Tibial nerve (tissue), 4 donors: ENCODE data around the gene THSD4.

ENCODE experiments used
- EP300 ChIP-seq, 2 donors: sonication (generic); formaldehyde crosslinking; IDR thresholded peaks; one replicate each; pipeline ENCODE4 v1.6.1; 2017; ENCODE audit warnings: antibody characterized with exemption in 2 of 2, mild to moderate bottlenecking in 1 of 2
- TF ChIP-seq, protein P1 (sequence below), 5 experiments: fragments of 200-600 bp in 3 of 5; fragments of 450-650 bp in 2 of 5; sonication (generic) in 3 of 5; IDR thresholded peaks; one replicate each; pipeline ENCODE4 v1.5.1; 2016 to 2019; ENCODE audit warnings: antibody characterized with exemption in 5 of 5, mild to moderate bottlenecking in 3 of 5, moderate library complexity in 2 of 5

DNA sequence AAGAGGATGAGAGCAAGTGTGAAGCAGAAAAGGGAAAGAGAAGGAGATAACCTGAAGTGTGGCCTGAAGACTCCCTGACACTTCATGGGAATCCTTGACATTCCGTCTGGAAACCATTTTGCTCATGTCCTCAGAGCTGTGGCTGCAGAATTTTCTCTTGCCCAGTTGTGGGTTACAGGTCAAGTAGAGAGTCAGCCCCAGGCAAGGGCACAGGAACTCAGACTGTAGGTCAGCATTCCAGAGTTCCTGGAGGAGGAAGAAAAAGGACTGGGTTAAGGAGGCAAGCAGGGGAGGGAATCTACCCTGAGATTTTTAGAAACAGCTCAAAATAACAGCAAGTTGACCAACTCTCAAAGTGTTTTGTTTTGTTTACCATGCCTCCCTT is 4.1 kb upstream of the THSD4 start:
- TF ChIP-seq, protein P1, sequence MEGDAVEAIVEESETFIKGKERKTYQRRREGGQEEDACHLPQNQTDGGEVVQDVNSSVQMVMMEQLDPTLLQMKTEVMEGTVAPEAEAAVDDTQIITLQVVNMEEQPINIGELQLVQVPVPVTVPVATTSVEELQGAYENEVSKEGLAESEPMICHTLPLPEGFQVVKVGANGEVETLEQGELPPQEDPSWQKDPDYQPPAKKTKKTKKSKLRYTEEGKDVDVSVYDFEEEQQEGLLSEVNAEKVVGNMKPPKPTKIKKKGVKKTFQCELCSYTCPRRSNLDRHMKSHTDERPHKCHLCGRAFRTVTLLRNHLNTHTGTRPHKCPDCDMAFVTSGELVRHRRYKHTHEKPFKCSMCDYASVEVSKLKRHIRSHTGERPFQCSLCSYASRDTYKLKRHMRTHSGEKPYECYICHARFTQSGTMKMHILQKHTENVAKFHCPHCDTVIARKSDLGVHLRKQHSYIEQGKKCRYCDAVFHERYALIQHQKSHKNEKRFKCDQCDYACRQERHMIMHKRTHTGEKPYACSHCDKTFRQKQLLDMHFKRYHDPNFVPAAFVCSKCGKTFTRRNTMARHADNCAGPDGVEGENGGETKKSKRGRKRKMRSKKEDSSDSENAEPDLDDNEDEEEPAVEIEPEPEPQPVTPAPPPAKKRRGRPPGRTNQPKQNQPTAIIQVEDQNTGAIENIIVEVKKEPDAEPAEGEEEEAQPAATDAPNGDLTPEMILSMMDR (IDR thresholded peaks at IDR 0.05): no peak
- no peak for TF ChIP-seq EP300 (IDR thresholded peaks at IDR 0.05)
